ENCODE results near the gene PTPRM.

PTPRM gene

GRCh38 chr18:7630731-7631442, 63.8 kb downstream of the PTPRM start:
- no peak for DNase-seq

DNA sequence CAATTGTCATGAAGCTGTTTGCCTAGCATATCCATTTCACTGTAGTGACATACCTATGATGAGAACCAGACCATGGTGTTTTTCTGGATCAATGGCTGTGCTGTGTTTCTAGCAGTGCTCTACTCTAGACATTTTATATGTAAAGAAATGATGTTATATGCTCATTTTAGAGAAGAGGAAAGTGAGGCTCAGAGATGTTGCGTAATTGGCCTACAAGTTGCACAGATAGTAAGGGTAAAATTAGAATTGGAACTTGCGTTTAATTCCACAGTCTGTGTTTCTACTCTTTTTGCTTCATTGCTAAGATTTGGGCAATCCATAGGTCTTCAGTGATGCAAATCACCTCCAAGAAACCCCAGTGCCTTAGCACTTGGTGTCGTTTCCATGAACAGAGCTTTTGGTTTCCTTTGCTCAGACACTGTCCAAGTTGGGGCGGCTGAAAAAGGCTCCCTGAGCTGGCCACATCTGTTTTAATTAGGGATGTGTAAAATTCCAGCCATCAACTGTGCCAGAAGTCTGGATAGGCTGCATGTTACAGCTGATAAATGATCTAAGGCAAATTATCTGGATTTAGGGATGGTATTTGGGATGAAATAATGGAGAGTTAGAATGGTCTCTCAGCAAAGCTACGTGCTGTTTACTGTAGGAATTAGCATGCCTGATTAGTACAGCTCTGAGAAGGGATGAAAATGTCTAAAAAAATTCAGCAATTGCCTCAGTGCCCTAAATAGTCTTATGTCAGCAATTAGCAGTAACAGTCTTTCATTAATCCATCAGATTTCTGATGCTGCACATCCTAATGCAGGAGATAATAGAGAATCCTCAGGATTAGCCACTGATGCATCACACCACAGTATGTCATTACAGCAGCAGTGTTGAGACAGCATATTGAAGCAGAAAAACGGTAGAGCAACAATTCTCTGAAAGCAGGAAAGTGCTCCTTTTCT, 65.3 kb downstream of the PTPRM start:
- DNase-seq: no peak

- no peak for DNase-seq
These were observed 66.1 kb downstream of the PTPRM start for GRCh38 chr18:7633171-7633570.

DNA sequence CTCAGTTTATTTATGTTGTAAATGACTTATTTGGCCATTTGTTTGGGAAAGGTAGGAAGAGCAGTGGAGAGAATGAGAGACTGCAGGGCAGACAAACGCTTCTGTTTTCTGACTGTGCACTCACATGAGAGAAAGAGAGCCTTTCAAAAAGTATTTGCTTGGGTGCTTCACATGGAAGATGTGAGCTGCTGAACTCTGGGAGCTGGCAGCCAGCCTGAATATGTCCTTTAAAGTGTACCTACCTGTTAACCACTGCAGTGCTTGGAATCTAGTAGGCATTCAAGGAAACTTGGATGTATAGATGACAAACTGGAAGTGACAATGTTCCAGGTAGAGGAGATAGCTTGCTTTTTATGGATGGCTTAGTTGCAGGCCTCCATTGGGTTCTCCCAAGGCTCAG, 68.8 kb downstream of the PTPRM start:
- DNase-seq: no peak

- no peak for DNase-seq
These were observed 70.2 kb downstream of the PTPRM start for GRCh38 chr18:7637269-7637668.

- DNase-seq: no peak
These were observed 71.2 kb downstream of the PTPRM start for GRCh38 chr18:7638321-7638720.

GRCh38 chr18:7641813-7642212, 74.7 kb downstream of the PTPRM start:
- no peak for DNase-seq

GRCh38 chr18:7642331-7642890, 75.3 kb downstream of the PTPRM start:
- no peak for DNase-seq

- no peak for DNase-seq
These were observed 78.6 kb downstream of the PTPRM start for GRCh38 chr18:7645756-7646155.

- no peak for DNase-seq
These were observed 79.2 kb downstream of the PTPRM start for GRCh38 chr18:7646174-7646886.

- DNase-seq: no peak
These were observed 80.4 kb downstream of the PTPRM start for GRCh38 chr18:7647500-7647899.

- DNase-seq: no peak
These were observed 89.9 kb downstream of the PTPRM start for GRCh38 chr18:7657050-7657449.

- no peak for DNase-seq
These were observed 90.8 kb downstream of the PTPRM start for GRCh38 chr18:7657937-7658336.

DNA sequence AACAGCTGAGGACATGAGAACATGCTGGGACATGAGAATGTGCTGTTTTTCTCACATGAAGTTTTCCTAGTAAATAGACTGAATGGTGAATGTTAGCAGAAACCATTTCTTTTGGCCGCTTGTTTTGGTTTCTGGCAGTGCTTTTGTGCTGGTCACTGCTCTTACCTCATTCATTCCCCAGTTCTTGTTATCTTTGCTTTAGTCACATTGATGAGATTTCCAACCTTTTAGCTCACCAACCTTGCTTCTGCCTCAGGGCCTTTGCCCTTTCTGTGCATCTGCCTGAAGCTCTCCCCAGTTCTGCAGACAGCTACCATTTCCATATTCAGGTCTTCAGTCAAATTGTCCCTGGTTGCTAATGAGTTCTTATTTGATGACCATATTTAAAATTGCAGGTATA, 91.6 kb downstream of the PTPRM start:
- DNase-seq: no peak

DNA sequence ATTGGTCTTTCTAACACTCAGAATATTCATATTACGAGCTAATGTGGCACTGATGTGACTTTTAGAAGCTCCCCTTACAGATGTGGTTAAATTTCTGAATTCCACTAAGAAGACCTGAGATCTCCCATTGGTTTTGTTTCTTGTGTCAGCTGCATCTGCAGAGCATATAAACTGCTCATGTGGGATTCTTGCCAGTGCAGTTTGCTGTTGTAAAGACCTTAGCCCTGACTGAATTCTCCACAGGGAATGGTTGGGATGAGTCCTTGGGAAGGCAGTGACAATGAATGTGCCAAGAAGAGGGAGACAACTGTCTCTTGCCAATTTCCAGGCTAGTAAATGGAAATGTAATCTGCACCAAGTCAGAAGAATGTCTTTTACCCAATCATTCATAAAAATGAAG, 94.1 kb downstream of the PTPRM start:
- no peak for DNase-seq

- DNase-seq: no peak
These were observed 95.8 kb downstream of the PTPRM start for GRCh38 chr18:7662866-7663265.

DNA sequence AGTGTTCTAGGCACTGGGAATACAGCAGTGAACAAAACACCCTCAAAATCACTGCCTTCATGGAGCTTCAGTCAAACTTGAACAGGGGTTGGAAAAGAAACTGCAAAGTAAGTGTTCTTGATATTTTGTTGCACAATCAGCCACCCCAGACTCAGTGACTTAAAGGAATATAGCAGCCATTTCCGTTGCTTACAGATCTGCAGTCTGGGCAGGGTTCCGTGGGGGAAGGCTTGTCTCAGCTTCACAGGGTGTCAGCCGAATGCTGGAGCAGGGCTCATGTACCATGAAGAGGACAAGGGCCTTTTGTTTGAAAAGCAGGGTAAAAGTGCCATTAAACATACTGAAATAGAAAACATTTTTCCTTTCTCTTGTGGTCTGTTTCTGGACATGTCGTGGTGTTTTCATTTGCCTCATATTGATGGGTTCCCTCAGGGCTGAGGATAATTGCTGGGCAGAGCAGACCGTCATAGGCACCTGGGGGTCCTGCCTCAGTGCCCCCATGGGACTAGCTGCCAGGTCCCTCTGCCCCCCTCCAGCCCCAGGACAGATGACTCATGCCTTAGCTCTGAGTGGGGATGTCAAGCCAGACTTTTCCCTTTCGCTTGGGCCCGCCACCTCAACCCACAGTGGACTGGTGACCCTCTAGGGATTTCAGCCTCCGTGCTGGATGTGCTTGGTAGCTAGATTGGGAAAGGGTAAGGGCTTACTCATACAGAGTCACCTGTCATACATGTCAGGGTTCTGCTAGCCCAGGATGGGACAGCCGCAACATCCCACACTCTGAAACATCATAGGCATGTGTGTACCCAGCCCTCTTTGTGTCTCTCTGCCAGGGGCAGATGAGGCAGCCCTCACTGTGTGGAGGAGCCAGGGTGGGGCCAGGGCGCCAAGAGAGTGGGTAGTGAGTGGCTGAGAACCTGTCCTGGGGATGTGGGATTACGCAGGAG, 96.5 kb downstream of the PTPRM start:
- no peak for DNase-seq

GRCh38 chr18:7666195-7666776, 99.2 kb downstream of the PTPRM start:
- DNase-seq: no peak

- no peak for DNase-seq
These were observed 101.3 kb downstream of the PTPRM start for GRCh38 chr18:7668392-7668791.

- DNase-seq: no peak
These were observed 102.2 kb downstream of the PTPRM start for GRCh38 chr18:7669361-7669760.

DNA sequence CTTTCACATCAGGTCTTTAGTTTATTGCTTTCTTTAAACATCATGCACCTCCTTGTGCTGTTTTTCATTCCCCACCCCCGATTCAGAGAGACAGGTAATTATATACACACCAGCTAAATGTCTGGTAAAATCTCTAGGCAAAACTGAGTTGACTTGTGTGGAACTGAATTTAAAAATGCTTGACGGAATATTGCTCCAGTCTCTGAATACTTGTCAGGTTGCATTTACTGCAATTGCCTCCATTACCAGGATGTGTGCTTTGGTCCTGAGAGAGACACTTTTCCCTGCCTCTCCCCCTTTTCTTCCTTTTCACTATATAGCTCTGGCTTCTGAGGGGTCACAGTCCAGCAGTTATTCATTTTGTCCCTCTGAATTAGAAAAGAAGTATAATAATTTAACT, 104.0 kb downstream of the PTPRM start:
- no peak for DNase-seq

All from activated naive CD4-positive, alpha-beta T cell treated with anti-CD3 and anti-CD28 coated beads, Interleukin-2, amount 50 U/mL, for 16 hours (primary cell).